HL-60 (cell line): Measurements from ENCODE around the gene SLC7A9.

Source experiments
- DNase-seq, 2 experiments: peaks; one replicate each; pipeline ENCODE4 v3.0.0-alpha.2; 2010 to 2020; ENCODE audit warnings: low read depth in 1 of 2, low spot score in 1 of 2
- H3K27ac ChIP-seq: fragments of 250-450 bp; sonication (Bioruptor Pico); replicated peaks from 2 replicates; pipeline ENCODE4 v1.5.1; 2020; ENCODE audit warnings: mild to moderate bottlenecking, moderate library complexity
- H3K27me3 ChIP-seq: fragments of 250-450 bp; sonication (Bioruptor Pico); 2 replicates; pipeline ENCODE4 v1.5.1; 2021; ENCODE audit warnings: mild to moderate bottlenecking, moderate library complexity; ENCODE audit not compliant: insufficient read depth, poor library complexity, severe bottlenecking
- H3K4me3 ChIP-seq: replicated peaks from 2 replicates; pipeline ENCODE4 v1.5.1; 2011; ENCODE audit warnings: mild to moderate bottlenecking, control low read depth, low read length; ENCODE audit not compliant: insufficient read depth
- GABPA ChIP-seq: IDR thresholded peaks from 2 replicates; pipeline ENCODE4 v1.6.1; 2012; ENCODE audit warnings: low read depth
- POLR2AphosphoS5 ChIP-seq: IDR thresholded peaks from 2 replicates; pipeline ENCODE4 v1.6.1; 2012; ENCODE audit warnings: low read depth
- SPI1 ChIP-seq: IDR thresholded peaks from 2 replicates; pipeline ENCODE4 v1.6.1; 2012; ENCODE audit warnings: low read depth, mild to moderate bottlenecking, borderline replicate concordance
- TF ChIP-seq, protein P1 (sequence below): IDR thresholded peaks from one replicate; pipeline ENCODE4 v1.5.1; 2011; ENCODE audit warnings: low read length, control low read depth, inconsistent platforms; ENCODE audit not compliant: insufficient read depth
- TF ChIP-seq, protein P2 (sequence below): IDR thresholded peaks from 2 replicates; pipeline ENCODE4 v1.6.1; 2012; ENCODE audit warnings: low read depth; ENCODE audit not compliant: insufficient replicate concordance

The SLC7A9 gene

GRCh38 chr19:32916969-32917615 lies 47.5 kb upstream of the SLC7A9 start:
- Histone ChIP-seq H3K4me3 (no peak overlapping the region), H3K27ac (no peak overlapping the region), H3K27me3 (no peaks in the 10 kb centered on the region)
- peak; percentile 87 for TF ChIP-seq SPI1
- TF ChIP-seq, protein P1, sequence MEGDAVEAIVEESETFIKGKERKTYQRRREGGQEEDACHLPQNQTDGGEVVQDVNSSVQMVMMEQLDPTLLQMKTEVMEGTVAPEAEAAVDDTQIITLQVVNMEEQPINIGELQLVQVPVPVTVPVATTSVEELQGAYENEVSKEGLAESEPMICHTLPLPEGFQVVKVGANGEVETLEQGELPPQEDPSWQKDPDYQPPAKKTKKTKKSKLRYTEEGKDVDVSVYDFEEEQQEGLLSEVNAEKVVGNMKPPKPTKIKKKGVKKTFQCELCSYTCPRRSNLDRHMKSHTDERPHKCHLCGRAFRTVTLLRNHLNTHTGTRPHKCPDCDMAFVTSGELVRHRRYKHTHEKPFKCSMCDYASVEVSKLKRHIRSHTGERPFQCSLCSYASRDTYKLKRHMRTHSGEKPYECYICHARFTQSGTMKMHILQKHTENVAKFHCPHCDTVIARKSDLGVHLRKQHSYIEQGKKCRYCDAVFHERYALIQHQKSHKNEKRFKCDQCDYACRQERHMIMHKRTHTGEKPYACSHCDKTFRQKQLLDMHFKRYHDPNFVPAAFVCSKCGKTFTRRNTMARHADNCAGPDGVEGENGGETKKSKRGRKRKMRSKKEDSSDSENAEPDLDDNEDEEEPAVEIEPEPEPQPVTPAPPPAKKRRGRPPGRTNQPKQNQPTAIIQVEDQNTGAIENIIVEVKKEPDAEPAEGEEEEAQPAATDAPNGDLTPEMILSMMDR = no peak
- TF ChIP-seq, protein P2, sequence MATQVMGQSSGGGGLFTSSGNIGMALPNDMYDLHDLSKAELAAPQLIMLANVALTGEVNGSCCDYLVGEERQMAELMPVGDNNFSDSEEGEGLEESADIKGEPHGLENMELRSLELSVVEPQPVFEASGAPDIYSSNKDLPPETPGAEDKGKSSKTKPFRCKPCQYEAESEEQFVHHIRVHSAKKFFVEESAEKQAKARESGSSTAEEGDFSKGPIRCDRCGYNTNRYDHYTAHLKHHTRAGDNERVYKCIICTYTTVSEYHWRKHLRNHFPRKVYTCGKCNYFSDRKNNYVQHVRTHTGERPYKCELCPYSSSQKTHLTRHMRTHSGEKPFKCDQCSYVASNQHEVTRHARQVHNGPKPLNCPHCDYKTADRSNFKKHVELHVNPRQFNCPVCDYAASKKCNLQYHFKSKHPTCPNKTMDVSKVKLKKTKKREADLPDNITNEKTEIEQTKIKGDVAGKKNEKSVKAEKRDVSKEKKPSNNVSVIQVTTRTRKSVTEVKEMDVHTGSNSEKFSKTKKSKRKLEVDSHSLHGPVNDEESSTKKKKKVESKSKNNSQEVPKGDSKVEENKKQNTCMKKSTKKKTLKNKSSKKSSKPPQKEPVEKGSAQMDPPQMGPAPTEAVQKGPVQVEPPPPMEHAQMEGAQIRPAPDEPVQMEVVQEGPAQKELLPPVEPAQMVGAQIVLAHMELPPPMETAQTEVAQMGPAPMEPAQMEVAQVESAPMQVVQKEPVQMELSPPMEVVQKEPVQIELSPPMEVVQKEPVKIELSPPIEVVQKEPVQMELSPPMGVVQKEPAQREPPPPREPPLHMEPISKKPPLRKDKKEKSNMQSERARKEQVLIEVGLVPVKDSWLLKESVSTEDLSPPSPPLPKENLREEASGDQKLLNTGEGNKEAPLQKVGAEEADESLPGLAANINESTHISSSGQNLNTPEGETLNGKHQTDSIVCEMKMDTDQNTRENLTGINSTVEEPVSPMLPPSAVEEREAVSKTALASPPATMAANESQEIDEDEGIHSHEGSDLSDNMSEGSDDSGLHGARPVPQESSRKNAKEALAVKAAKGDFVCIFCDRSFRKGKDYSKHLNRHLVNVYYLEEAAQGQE = no peak
- no peak for TF ChIP-seq GABPA
- DNase-seq = no peak

- TF ChIP-seq POLR2AphosphoS5 (no peak), GABPA (no peak)
- H3K27me3 ChIP-seq = no peaks in the 10 kb centered on the region
- no peak overlapping the region for H3K27ac ChIP-seq
- no peak overlapping the region for H3K4me3 ChIP-seq
- DNase-seq = no peak
These were observed 45.5 kb upstream of the SLC7A9 start for GRCh38 chr19:32914879-32915660.

- no peak for DNase-seq
- TF ChIP-seq, protein P1 = no peak
- TF ChIP-seq POLR2AphosphoS5 (no peak), GABPA (no peak), SPI1 (no peak)
- TF ChIP-seq, protein P2 = no peak
- Histone ChIP-seq H3K27ac (no peak overlapping the region), H3K4me3 (no peak overlapping the region), H3K27me3 (no peaks in the 10 kb centered on the region)
These were observed 41.9 kb upstream of the SLC7A9 start for GRCh38 chr19:32911467-32911866.

DNA sequence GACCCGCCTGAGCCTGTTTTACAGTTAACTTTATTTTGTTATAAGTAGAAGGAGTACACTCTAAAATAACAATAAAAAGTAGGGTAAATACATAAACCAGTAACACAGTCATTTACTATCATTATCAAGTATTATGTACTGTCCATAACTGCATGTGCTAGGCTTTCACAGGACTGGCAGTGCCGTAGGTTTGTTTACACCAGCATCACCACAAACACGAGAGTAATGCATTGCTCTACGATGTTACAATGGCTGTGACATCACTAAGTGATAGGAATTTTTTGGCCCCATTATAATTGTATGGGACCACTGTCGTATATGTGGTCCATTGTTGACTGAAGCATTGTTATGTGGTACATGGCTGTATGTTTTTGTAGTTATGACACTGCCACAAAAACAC lies 41.3 kb upstream of the SLC7A9 start:
- TF ChIP-seq SPI1 = no peak
- TF ChIP-seq, protein P2 = no peak
- H3K4me3 ChIP-seq = no peak overlapping the region
- H3K27me3 ChIP-seq = no peaks in the 10 kb centered on the region
- DNase-seq = no peak
- H3K27ac ChIP-seq = no peak overlapping the region
